ENCODE results near the gene DCAF10.

Gene DCAF10

GRCh38 chr9:37910271-37910670 lies 109.7 kb downstream of the DCAF10 start:
- DNase-seq, result no peak

GRCh38 chr9:37911271-37911681 lies 110.7 kb downstream of the DCAF10 start:
- DNase-seq, result no peak

GRCh38 chr9:37913480-37914153 lies 113.0 kb downstream of the DCAF10 start:
- peak; percentile 64 to 73 (median 66) for DNase-seq

GRCh38 chr9:37914154-37914551 lies 113.6 kb downstream of the DCAF10 start:
- DNase-seq, result no peak

GRCh38 chr9:37914701-37915358 lies 114.2 kb downstream of the DCAF10 start:
- DNase-seq, result no peak

GRCh38 chr9:37915911-37916470 lies 115.4 kb downstream of the DCAF10 start:
- DNase-seq, result no peak

- no peak for DNase-seq
Measured at GRCh38 chr9:37916471-37917312, 116.1 kb downstream of the DCAF10 start.

Data from activated naive CD4-positive, alpha-beta T cell (primary cell).